ENCODE measurements around the gene SLC6A8.

- TF ChIP-seq CTCF (conservative IDR thresholded peaks at IDR 0.05; ENCODE audit: low read length), result no peak
- TF ChIP-seq EZH2phosphoT487 (IDR thresholded peaks at IDR 0.05; ENCODE audit: borderline replicate concordance, low read depth, low read length), result no peak
Measured at GRCh38 chrX:153700376-153700945, 12.7 kb downstream of the SLC6A8 start.
